ENCODE measurements around the gene DOCK3.
"Not testable (repeated sequence)": the region's sequence is repeated elsewhere in the genome, so short reads cannot be mapped to it uniquely, and the experiment has no call there.

DOCK3 gene

GRCh38 chr3:51386852-51387229 lies 712.1 kb downstream of the DOCK3 start:
- no peak for DNase-seq (ENCODE audit: low read depth)

- DNase-seq (ENCODE audit: low read depth), result not testable (repeated sequence)
Observed at GRCh38 chr3:51387281-51387680, 712.6 kb downstream of the DOCK3 start.

- DNase-seq (ENCODE audit: low read depth), result no peak
Observed at GRCh38 chr3:51388286-51389029, 713.7 kb downstream of the DOCK3 start.

GRCh38 chr3:51389423-51390183 lies 714.9 kb downstream of the DOCK3 start:
- DNase-seq (ENCODE audit: low read depth), result no peak

GRCh38 chr3:51390246-51391074 lies 715.7 kb downstream of the DOCK3 start:
- DNase-seq (ENCODE audit: low read depth), result no peak

GRCh38 chr3:51391075-51391565 lies 716.4 kb downstream of the DOCK3 start, which contains the start of gene RBM15B:
Gene RBM15B, plus strand, starts transcription at chr3:51391285. Its CDS starts 115 bp downstream, at chr3:51391400.
- DNase-seq (ENCODE audit: low read depth), result peak; percentile 96

- peak; percentile 19 for DNase-seq (ENCODE audit: low read depth)
Observed at GRCh38 chr3:51391566-51392354, 717.0 kb downstream of the DOCK3 start.

GRCh38 chr3:51392355-51393133 lies 717.8 kb downstream of the DOCK3 start:
- DNase-seq (ENCODE audit: low read depth), result no peak

GRCh38 chr3:51393134-51393495 lies 718.4 kb downstream of the DOCK3 start:
- no peak for DNase-seq (ENCODE audit: low read depth)

GRCh38 chr3:51393564-51393963 lies 718.8 kb downstream of the DOCK3 start:
- DNase-seq (ENCODE audit: low read depth), result no peak

GRCh38 chr3:51394541-51394940 lies 719.8 kb downstream of the DOCK3 start:
- no peak for DNase-seq (ENCODE audit: low read depth)

GRCh38 chr3:51395493-51396213 lies 720.9 kb downstream of the DOCK3 start:
- no peak for DNase-seq (ENCODE audit: low read depth)

GRCh38 chr3:51396401-51396800 lies 721.7 kb downstream of the DOCK3 start:
- no peak for DNase-seq (ENCODE audit: low read depth)

GRCh38 chr3:51397392-51397791 lies 722.7 kb downstream of the DOCK3 start:
- no peak for DNase-seq (ENCODE audit: low read depth)

GRCh38 chr3:51398595-51399310 lies 724.0 kb downstream of the DOCK3 start:
- DNase-seq (ENCODE audit: low read depth), result no peak

GRCh38 chr3:51400166-51400565 lies 725.4 kb downstream of the DOCK3 start:
- DNase-seq (ENCODE audit: low read depth), result no peak

GRCh38 chr3:51401735-51402134 lies 727.0 kb downstream of the DOCK3 start:
- DNase-seq (ENCODE audit: low read depth), result no peak

- no peak for DNase-seq (ENCODE audit: low read depth)
Observed at GRCh38 chr3:51403675-51404074, 728.9 kb downstream of the DOCK3 start.

GRCh38 chr3:51408021-51408420 lies 733.3 kb downstream of the DOCK3 start:
- DNase-seq (ENCODE audit: low read depth), result no peak

All from activated gamma-delta T cell treated with anti-CD3 and anti-CD28 coated beads, Interleukin-2, amount 50 U/mL, for 16 hours (primary cell).